ENCODE results near the gene GDPD4.
"Not testable (repeated sequence)": the region's sequence is repeated elsewhere in the genome, so short reads cannot be mapped to it uniquely, and the experiment has no call there.

The GDPD4 gene

DNA sequence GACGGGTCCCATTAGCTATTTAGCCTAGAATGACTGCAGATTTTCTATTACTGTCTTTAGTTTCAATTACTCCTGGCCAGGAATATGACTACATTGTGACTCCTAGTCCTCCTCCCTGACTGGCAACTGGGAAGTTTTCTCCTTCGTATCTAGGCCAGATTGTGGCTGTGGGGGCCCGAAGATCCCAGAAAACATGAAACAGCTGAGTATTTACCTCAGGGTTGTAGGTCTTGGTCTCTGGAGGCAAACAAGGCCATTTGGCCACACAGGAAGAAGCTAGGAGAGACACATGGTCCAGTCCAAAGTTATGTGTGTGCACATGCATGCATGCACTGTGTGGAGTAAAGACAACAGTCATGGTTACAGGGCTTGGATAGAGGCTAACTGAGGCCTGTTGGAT is 10.2 kb upstream of the GDPD4 start:
- H3K4me3 ChIP-seq (ENCODE audit: low read depth, low read length): no peak overlapping the region
- DNase-seq (ENCODE audit: low read depth): no peak
- TF ChIP-seq, protein P1, sequence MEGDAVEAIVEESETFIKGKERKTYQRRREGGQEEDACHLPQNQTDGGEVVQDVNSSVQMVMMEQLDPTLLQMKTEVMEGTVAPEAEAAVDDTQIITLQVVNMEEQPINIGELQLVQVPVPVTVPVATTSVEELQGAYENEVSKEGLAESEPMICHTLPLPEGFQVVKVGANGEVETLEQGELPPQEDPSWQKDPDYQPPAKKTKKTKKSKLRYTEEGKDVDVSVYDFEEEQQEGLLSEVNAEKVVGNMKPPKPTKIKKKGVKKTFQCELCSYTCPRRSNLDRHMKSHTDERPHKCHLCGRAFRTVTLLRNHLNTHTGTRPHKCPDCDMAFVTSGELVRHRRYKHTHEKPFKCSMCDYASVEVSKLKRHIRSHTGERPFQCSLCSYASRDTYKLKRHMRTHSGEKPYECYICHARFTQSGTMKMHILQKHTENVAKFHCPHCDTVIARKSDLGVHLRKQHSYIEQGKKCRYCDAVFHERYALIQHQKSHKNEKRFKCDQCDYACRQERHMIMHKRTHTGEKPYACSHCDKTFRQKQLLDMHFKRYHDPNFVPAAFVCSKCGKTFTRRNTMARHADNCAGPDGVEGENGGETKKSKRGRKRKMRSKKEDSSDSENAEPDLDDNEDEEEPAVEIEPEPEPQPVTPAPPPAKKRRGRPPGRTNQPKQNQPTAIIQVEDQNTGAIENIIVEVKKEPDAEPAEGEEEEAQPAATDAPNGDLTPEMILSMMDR (IDR thresholded peaks at IDR 0.05; ENCODE audit: low read depth, low read length, missing control alignments): no peak

DNA sequence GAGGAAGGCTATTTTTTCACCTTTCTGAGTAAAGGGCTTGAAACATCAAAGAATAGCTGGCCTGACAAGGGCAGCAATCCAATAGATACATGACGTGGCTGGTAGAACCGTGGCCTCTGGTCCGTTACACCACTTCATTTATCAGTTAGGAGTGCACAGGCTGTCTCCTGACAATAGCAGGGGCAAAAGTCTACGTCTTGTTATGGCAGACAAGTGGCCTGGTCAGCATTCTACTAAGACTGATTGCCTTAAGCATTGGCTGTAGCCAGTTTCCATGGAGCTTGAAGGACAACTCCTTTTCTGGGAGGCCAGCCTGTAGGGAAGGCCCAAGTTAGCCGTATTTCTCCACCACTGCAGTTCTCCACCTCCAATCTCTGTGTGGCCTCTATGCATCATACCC is 9.2 kb upstream of the GDPD4 start:
- no peak overlapping the region for H3K4me3 ChIP-seq (ENCODE audit: low read depth, low read length)
- DNase-seq (ENCODE audit: low read depth): no peak
- TF ChIP-seq, protein P1 (IDR thresholded peaks at IDR 0.05; ENCODE audit: low read depth, low read length, missing control alignments): no peak

DNA sequence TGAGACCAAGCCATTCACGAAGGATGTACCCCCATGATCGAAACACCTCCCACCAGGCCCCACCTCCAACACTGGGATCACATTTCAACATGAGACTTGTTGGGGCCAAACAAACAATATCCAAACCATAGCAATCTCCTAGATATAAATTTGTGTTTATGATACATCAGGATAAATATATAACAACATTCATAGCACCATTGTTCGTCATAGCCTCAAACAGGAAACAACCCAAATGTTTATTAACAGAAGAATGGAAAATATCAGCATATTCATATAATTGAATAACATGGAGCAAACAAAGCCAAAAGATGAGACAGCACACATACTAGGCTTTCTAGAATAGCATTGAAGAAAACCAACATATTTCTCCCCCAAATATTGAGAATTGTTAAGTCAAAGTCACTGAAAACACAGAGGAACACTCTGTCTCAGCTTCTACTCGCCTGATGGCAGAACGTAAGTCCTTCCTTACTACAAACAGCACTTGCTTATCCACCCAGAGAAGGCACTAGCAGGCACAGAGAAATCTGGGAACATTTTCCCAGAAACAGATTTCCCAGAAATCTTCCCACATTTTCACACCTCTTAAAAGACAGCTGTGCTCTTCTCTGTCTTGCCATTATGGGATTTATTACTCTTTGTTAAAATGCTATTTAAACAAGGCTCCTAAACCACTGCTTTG is 8.1 kb upstream of the GDPD4 start:
- no peak overlapping the region for H3K4me3 ChIP-seq (ENCODE audit: low read depth, low read length)
- no peak for DNase-seq (ENCODE audit: low read depth)
- TF ChIP-seq, protein P1 (IDR thresholded peaks at IDR 0.05; ENCODE audit: low read depth, low read length, missing control alignments): no peak

DNA sequence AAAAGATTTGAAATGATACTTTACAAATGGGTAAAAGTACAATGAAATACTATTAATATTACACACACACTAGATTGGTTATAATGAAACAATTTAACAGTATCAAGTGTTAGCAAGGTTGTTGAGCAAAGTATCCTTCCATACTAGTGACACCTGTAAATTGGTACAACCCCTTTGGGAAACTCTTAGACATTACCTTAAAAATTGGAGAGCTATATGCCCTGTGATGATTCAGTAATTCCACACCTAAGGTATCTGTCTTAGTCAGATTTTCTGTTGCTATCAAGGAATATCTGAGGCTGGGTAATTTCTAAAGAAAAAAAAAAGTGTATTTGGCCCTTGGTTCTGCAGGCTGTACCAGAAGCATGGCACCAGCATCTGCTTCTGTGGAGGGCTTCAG is 7.4 kb upstream of the GDPD4 start:
- no peak for DNase-seq (ENCODE audit: low read depth)
- TF ChIP-seq, protein P1 (IDR thresholded peaks at IDR 0.05; ENCODE audit: low read depth, low read length, missing control alignments): no peak
- H3K4me3 ChIP-seq (ENCODE audit: low read depth, low read length): no peak overlapping the region

DNA sequence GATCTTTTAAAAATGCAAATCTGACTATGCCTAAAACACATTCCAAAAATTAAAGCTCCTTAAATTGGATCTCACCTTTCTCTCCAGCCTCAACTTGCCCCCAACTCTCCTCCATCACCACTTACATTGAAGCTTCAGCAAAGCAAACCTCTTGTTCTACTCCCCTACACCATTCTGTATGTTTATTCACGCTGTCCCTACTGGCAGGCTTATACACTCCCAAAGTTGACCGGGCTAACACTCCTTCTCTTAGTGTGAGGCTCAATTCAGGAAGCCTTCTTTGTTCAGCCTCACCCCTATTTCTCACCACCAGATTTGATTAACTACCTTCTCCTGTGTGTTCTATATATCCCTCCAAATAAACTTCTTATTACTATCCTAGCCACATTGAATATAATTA is 1.8 kb upstream of the GDPD4 start:
- no peak overlapping the region for H3K4me3 ChIP-seq (ENCODE audit: low read depth, low read length)
- TF ChIP-seq, protein P1 (IDR thresholded peaks at IDR 0.05; ENCODE audit: low read depth, low read length, missing control alignments): no peak
- DNase-seq (ENCODE audit: low read depth): no peak

DNA sequence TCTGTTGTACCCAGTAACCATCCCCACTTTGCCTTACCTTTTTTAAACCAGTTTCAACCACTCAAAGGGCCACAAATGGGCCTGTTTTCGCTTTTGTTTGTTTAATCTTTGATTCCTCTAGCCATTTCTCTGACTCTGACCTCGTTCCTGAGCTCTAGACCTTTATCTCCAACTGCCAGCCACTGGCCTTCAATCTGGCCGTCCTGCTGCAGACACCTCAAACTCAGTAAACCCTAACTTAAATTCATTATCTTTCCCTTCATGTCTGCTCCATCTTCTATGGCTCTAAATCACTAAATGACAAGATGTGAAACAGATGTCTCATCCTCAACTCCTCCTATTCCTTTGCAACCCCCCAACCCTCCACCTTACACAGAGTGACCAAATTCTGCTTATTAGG is 1.3 kb upstream of the GDPD4 start:
- TF ChIP-seq, protein P1 (IDR thresholded peaks at IDR 0.05; ENCODE audit: low read depth, low read length, missing control alignments): no peak
- DNase-seq (ENCODE audit: low read depth): no peak

DNA sequence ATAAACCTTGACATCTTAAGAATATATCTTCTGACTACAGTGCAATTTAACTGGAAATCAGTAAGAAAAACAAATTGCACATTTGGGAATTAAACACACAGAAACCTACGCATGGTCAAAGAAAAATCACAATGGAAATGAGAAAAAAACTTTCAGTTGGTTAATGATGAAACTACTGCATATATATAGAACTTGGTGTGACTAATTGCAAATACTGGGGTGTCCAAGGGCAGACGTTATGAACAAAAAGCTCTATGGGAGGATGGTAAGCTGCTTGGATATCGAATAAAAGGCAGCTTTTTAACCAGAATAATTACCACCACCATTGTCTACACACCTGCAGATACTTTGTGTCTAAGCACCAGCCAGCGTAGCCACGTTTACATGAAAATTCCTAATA is 791 bp downstream of the GDPD4 start:
- no peak for DNase-seq (ENCODE audit: low read depth)
- H3K4me3 ChIP-seq (ENCODE audit: low read depth, low read length): no peak overlapping the region
- TF ChIP-seq, protein P1 (IDR thresholded peaks at IDR 0.05; ENCODE audit: low read depth, low read length, missing control alignments): no peak

More for the DNA sequence above, 1.3 kb upstream of the GDPD4 start:
- H3K4me3 ChIP-seq (ENCODE audit: low read depth, low read length): no peak overlapping the region

DNA sequence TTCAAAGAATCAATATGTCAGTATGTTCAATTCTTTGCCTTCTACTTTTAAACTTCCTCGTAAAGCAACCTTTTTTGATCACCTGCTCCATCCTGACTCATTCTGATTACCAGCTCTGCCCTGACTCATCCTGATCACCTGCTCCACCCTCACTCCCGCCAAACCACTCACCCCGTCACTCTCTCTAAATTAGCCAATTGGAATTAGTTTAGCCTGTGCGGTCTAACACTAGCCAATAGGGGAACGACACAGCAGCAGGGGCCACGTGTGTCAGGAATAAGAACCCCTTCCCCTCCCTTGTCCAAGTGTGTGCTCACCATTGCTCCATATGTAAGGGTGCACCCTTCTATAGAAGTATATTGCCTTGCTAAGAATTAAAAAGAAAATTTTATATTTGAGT is 1.5 kb downstream of the GDPD4 start:
- not testable (repeated sequence) for DNase-seq (ENCODE audit: low read depth); H3K4me3 ChIP-seq (ENCODE audit: low read depth, low read length)

All from GM12864 (cell line).